Stimulated activated CD4-positive, alpha-beta T cell treated with anti-CD3 and anti-CD28 coated beads, Interleukin-4, amount 100 ng/mL, for 1 hour (primary cell): ENCODE results near the gene SLC7A1.

Source experiments
- DNase-seq: peaks from one replicate; pipeline ENCODE4 v3.0.0-alpha.2; 2020

The SLC7A1 gene

DNA sequence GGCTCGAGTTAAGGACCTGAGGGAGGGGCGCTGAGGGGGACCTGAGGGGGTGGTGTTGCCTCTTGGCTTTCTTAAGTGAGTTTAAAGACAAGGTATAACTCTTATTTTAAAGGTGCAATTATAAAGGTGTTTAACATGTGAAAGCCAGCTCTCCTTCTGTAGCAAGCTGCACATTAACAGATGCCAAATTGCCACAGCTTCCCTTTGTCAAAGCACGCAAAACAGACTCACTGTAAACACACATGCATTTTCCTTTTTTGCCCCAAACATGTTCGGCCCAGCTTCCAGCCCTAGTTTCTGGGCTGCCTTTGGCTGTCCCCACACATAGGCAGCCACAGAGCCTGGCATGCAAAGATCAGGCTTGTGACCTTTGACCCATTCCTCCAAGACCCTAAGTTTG is 111.9 kb downstream of the SLC7A1 start:
- DNase-seq, result no peak

- no peak for DNase-seq
Measured at GRCh38 chr13:29483211-29483610, 112.3 kb downstream of the SLC7A1 start.

- no peak for DNase-seq
Measured at GRCh38 chr13:29482504-29482903, 113.0 kb downstream of the SLC7A1 start.

GRCh38 chr13:29481603-29482002 is 113.9 kb downstream of the SLC7A1 start:
- no peak for DNase-seq

DNA sequence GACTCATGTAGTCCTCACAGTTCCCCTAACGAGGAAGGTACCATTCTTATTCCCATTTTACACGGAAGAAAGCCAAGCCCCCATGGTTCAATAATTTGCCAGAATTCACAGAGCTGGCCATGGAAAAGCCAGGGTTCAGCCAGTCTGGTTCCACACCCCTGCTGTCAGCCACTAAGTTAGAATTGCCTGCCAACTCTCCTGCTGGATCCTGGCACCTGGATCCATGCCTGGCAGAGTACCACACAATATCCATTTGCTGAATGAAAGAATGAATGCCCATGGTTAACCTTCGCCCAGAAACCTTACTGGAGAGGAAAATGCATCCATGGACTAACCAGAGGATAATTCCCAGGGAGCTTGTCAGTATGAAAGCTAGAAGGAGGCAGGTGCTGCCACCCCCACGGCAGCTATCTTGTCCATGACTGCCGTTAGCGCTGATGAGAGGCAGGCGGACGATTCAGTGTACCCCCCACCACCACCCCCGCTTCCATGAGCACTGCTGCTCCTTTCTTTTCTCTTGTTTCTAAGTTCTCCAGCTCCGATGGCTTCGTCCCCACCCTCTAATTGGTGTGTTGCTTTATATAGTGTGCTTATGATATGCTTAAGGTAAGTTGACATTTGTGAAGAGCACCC is 114.5 kb downstream of the SLC7A1 start:
- no peak for DNase-seq

GRCh38 chr13:29479716-29480492 is 115.6 kb downstream of the SLC7A1 start:
- DNase-seq, result no peak

- no peak for DNase-seq
Measured at GRCh38 chr13:29476046-29476445, 119.4 kb downstream of the SLC7A1 start.

DNA sequence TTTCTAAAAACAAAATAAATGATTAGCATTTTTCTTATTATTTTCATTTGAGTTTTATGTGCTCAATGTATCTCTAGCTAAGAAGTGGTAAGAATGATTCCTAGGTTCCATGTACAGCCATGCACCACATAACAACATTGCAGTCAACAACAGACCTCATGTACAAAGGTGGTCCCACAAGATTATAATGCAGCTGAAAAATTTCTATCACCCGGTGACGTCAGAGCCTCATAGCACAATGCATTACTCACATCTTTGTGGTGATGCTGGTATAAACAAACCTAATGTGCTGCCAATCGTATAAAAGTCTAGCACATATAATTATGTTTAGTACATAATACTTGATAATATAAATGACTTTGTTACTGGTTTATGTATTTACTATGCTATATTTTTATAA is 120.5 kb downstream of the SLC7A1 start:
- DNase-seq, result no peak

GRCh38 chr13:29473166-29473565 is 122.3 kb downstream of the SLC7A1 start:
- DNase-seq, result no peak

DNA sequence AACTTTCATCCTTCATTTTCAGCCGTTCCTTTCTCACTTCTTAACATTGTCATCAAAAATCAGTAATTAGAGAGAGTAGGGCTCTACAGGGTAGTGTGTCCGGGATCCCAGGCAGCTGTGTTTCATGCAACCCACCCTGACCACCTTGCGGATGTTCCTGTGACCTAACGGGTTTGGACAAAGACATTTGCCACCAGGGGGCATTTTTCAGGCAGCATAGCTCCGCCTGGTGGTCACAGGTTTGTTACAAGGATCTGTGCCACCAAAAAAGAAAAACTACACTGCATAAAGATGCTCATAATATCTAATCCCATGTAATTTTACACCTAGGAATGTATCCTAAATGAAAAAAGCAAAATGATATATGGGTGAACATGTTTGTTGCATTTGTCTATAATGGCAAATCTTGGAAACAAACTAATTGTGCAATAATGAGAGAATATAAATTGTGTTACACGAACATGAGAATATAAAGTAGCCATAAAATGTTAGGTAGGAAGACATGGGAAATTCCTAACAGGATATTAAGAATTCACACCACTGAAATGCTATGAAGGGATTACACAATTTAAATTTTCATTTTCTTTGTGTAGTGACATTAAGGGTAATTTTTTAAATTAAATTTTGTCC is 123.0 kb downstream of the SLC7A1 start:
- DNase-seq, result peak; percentile 35

DNA sequence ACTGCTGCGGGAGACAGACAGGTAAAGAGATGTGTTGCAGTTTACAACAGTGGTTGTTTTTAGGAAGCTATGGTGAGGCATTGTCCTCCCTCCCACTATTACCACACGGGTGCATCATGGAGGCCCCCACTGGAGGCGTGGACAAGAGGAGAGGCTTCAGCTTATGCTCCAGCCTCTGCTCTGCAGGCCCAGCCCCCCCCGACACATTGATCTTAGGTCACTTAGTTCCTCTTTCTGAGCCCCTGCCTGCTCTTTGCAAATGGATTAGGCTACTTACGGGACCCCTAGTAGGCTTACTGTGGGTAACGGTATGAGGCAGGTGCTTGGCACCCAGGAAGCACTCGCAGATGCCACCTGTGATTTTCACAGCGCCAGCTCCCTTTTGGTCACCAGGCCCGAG is 123.9 kb downstream of the SLC7A1 start:
- no peak for DNase-seq

DNA sequence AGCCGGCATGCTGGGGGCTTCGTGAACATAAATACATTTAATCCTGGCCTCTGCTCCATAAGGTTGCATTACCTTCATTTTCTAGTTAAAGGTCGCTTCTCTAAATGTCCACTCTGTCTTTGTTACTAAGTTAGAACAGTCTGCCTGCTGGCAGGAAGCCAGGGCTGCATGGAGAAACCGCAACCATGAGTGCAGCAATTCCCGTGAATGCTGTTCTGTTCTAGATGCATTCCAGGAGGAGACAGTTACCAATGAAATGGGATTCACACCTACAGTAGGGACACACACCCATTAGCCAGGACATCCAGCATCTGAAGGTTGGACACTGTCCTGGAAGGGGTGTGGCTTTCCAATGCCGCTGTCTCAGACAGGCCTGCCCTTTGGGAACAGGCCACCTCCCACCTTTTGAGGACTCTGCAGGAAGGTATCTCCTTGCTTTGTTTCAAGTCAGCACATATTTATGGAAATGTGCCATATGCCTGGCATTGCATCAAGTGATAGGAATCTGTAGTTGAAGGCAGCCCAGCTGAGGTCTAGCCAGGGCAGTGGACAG is 129.7 kb downstream of the SLC7A1 start:
- no peak for DNase-seq

- DNase-seq, result no peak
Measured at GRCh38 chr13:29464105-29464679, 131.3 kb downstream of the SLC7A1 start.

GRCh38 chr13:29459813-29460355 is 135.6 kb downstream of the SLC7A1 start:
- no peak for DNase-seq
